HG03460 (cell line): ENCODE measurements around the gene GTF2A1L.
"Not testable (repeated sequence)": the region's sequence is repeated elsewhere in the genome, so short reads cannot be mapped to it uniquely, and the experiment has no call there.

ENCODE experiments used
- ATAC-seq: cut with Tn5 transposase; IDR thresholded peaks from one replicate; pipeline ENCODE4 v1.9.1; 2021; ENCODE audit not compliant: unreplicated experiment

The GTF2A1L gene

GRCh38 chr2:48695991-48696390 lies 78.3 kb downstream of the GTF2A1L start:
- no peak for ATAC-seq

DNA sequence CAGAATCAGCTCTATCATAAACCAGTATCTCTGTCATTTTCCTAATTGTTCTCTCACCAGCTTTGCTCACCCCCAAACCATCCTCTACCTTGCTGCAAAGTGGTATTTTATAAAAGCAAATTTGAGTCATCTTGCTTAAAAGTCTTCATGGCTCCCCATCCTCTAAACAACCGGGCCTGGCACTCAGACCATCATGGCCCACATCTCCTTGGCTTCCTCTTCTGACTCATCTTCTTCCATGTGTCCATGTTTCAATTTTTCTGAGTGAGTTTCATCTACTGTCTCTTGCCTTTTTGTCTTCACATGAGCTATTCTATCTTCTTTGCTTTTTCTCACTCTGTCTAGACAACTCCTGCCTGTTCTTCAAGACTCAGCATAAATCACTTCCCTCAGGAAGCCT lies 79.2 kb downstream of the GTF2A1L start:
- ATAC-seq, result no peak

GRCh38 chr2:48699348-48699930 lies 81.8 kb downstream of the GTF2A1L start:
- ATAC-seq, result no peak

DNA sequence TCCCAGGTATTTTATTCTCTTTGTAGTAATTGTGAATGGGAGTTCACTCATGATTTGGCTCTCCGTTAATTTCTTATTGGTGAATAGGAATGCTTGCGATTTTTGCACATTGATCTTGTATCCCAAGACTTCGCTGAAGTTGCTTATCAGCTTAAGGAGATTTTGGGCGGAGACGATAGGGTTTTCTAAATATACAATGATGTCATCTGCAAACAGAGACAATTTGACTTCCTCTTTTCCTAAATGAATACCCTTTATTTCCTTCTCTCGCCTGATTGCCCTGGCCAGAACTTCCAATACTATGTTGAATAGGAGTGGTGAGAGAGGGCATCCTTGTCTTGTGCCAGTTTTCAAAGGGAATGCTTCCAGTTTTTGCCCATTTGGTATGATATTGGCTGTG lies 86.0 kb downstream of the GTF2A1L start:
- not testable (repeated sequence) for ATAC-seq

DNA sequence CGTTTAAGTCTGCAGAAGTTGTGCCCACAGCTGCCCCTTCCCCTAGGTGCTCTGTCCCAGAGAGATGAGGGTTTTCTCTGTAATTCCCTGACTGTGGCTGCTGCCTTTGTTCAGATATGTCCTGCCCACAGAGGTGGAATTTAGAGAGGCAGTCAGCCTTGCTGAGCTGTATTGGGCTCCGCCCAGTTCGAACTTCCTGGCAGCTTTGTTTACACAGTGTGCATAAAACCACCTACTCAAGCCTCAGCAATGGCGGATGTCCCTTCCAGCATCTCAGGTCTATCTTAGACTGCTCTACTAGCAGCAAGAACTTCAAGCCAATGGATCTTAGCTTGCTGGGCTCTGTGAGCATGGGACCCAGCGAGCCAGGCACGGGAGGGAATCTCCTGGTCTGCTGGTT lies 89.8 kb downstream of the GTF2A1L start:
- ATAC-seq, result no peak

DNA sequence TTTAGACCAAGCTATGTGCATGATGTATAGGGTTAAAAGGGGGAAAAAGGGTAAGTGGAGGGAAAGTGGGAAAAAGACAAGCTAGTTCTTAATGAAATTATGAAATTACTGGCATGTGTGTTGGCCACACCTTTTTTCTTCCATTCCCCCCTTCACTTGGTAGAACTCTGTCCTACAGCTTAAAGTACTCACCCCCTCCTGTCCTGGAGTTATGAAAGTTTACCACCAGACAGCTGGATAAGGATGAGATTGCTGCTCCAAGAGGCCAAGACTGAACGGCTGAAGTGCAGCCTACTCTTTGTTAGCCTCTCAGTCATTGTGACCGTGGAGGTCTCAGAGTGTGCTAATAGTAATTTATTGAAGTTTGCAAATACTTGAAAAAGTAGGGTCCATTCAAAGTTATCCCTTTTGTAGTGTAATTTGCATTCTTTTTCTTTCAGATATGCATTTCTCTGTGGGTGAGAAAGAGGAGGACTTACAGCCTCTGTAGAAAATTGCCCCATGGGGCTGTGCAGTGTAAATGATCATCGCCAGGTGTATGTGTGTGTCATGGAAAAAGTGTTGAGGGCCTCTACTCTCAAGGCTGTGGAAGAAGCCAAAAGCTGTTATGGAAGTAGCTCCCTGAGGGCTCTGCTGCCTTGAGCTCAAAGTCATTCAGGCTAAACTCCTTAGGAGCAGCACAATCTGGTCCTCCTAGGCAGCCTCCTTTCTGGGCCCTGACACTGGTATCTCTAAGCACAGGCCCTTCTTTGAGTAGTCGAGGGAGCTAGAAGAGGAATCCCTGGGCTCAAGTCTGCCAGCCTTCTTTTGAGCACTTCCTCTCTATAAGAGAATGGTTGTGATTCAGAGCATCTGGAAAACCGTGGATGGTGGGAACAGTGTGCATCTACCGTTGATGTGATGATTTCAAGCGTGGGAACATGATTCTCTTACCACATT lies 91.7 kb downstream of the GTF2A1L start:
- no peak for ATAC-seq

GRCh38 chr2:48711343-48711742 lies 93.7 kb downstream of the GTF2A1L start:
- ATAC-seq, result no peak

- no peak for ATAC-seq
These were observed 94.5 kb downstream of the GTF2A1L start for GRCh38 chr2:48712151-48712550.

DNA sequence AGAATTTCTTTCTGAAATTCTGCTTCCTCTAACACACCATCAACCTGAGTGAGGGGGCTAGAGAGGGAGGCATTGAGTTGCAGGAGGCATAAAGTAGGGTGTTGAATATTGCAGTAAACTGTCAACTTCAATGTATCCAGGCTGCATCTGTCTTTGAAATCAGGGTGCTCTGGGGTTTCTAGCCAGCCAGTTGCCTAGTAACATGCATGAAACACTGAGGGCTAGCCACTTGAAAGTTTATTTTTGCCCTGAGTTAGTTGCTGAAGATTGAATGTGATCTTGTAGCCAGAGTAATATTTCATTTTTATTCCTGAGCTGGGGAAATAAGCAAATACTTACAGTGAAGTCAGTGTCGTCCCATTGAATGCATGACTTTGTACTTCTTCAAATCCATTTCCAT lies 96.0 kb downstream of the GTF2A1L start:
- ATAC-seq, result no peak

DNA sequence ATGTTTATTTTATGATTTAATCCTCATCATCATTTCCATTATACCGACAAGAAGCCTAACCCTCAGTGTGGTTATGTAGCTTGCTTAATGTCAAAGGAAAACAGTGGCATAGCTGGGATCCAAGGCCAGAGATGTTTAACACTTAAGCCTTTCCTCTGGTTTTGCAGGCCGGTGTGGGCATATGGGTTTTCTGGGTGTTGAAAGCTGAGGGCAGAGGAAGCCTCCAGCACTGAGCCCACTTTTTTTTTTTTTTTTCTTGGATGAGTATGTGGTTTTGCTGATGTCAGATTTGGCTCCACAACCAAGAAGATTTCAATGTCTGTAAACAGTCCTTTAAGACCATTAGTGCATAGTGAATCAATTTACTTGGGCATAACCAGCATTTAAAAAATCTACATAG lies 96.6 kb downstream of the GTF2A1L start:
- no peak for ATAC-seq

GRCh38 chr2:48715042-48715899 lies 97.6 kb downstream of the GTF2A1L start:
- no peak for ATAC-seq

- no peak for ATAC-seq
These were observed 98.3 kb downstream of the GTF2A1L start for GRCh38 chr2:48715956-48716355.

- no peak for ATAC-seq
These were observed 100.2 kb downstream of the GTF2A1L start for GRCh38 chr2:48717846-48718245.

DNA sequence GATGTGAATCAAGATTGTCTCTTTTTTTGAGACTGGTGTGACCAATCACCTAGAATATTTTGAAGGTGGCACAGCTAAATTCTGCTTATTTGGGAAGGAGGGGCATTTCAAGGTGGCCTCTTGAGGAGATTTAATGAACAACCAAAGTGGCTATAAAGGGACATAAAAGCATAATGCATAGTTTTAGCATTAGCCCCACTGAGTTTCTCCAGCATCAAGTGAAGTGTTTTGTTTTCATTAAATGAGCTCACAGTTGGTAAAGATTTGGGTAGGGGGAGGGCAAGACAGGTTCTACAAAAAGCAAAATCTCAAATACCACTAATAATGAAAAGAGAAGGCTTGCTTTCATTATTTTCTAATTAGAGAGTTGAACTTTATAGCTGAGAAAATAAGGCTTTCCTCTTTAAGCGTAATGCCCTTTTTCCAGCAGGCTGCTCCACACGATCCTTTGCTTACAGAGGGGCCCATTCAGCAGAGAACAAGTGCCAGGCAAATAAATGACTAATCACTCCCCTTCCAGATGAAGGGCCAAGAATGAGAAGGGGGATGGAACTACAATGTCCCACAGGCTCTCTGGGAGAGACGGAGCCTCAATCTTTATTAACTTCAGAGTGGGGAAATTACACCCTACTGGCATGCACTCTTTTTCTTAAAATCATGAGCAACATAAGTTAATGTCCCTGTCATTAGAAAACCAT lies 102.0 kb downstream of the GTF2A1L start:
- ATAC-seq, result no peak

- no peak for ATAC-seq
These were observed 103.5 kb downstream of the GTF2A1L start for GRCh38 chr2:48721158-48721557.

DNA sequence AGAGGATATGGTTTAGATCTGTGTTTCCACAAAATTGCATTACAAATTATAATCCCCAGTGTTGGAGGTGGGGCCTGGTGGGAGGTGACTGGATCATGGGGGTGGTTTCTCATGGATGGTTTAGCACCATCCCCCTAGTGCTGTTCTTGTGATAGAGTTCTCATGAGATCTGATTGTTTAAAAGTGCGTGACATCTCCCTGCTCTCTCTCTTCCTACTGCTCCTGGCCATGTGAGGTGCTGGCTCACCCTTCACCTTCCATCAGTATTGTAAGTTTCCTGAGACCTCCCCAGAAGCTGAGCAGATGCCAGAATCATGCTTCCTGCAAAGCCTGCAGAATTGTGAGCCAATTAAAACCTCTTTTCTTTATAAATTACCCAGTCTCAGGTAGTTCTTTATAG lies 104.7 kb downstream of the GTF2A1L start:
- ATAC-seq, result no peak

- ATAC-seq, result no peak
These were observed 105.5 kb downstream of the GTF2A1L start for GRCh38 chr2:48723129-48723528.

DNA sequence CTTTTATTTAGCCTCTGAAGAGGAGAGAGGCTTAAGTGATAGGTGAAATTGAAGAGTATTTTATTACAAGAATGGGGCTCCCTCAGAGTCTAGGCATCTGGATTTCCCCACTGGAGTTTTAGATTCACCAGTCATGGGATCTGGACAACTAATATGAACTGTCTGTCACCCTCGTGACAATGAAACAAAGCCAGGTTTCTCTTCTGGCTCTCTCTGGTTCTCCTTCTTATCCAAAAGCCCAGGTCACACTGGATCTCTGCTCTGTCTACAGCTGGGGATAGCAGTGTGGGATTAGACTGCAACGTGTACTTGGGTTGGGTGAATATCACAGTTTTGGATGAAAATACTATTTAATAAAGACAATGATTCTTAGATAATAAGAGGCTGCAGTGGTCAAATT lies 106.6 kb downstream of the GTF2A1L start:
- no peak for ATAC-seq

DNA sequence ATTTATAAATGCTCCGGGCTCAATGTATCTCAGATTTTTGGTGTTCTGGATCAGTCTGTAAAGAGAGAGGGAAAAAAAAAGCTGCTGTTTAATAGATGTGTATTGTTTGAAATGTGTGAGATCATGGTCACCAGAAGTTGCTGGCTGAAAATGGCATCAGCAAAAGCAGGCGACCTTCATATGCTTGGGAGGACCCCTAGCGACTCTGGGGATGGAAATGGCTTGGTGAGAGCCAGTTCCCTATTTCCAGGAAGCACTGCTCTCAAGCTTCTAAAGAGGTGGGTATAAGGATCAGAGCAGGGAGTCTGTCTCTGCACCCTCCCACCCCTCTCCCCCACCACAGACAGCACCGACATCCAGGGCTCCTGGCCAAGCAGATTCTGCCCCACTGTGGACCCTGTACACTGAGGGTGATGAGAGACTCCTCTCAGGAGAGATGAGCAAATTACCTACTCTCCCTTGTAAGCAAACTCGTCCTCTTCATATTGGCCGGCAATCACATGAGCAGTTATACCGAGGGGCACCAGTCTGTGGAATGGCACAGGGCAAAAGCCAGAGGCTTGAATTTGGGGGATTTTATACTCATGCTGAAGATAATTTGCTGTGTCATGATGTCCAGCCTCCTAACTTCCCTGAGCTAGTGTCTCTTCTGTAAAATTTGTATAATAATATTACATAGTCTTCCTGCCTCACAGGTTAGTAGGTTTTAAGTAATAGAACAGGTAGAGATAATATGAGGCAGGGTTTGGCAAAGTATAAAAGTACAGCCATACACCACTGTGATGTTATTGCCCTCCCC lies 108.2 kb downstream of the GTF2A1L start:
- no peak for ATAC-seq

DNA sequence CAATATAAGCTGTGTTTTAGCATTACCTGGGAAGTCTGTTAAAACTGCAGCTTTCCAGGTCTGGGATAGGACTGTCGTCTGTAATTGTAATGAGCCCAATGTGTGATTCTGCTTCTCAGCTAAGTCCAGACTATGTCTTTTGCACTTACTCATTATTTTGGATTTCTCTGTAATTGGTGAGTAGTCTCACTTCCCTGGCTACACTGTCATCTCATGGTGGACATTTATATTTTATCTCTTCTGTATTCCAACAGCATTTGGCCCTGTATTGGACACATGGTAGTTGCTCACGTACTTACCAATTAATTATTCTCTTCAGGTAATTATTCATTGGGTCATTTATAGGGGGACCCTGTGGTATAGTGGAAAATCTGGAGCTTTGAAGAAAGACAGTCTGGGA lies 109.9 kb downstream of the GTF2A1L start:
- no peak for ATAC-seq
